Astrocyte (in vitro differentiated cells and primary cell): ENCODE data around the gene SHTN1.

Experiments used
- CTCF ChIP-seq: IDR thresholded peaks from 2 replicates; pipeline ENCODE4 v1.5.1; 2011; ENCODE audit warnings: low read depth, mild to moderate bottlenecking, inconsistent platforms, low read length, moderate library complexity; ENCODE audit not compliant: insufficient read depth
- EZH2 ChIP-seq: IDR thresholded peaks from 2 replicates; pipeline ENCODE4 v1.6.1; 2012; ENCODE audit warnings: mild to moderate bottlenecking, low read length, inconsistent platforms; ENCODE audit not compliant: insufficient read depth

DNA sequence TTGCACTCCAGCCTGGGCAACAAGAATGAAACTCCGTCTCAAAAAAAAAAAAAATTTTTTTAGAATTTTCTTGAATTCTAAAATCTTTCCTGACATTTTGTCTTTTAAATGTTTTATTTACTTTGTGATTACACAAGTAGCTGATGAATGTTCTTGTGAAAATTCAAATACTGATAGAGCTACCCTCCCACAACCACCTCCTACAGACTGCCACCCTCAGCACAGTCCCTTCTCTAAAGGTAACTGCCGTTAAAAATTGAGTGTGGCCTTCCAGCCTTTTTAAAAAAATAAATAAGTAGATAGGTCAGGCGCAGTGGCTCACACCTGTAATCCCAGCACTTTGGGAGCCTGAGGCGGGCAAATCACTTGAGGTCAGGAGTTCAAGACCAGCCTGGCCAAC, 140.6 kb downstream of the SHTN1 start:
- TF ChIP-seq EZH2: no peak
- TF ChIP-seq CTCF: no peak
